Left renal cortex interstitium (tissue), 4 donors: Measurements from ENCODE around the gene IL7R. TPM values are rescaled to one million over a fixed set of nuclear protein-coding genes. Genes with fewer than 3 reads are reported as not detected.

Experiments used
- DNase-seq, 4 donors: peaks; one replicate each; pipeline ENCODE4 v3.0.0-alpha.2; 2013; ENCODE audit warnings: low read depth in 4 of 4, low spot score in 2 of 4, missing footprints in 1 of 4
- polyA plus RNA-seq, 4 donors: library from polyadenylated mRNA; unstranded; fragments of 120-200 nt; gene quantifications; one replicate each; pipeline ENCODE4 v1.2.1, GENCODE V29; 2013; ENCODE audit not compliant: insufficient read length in 4 of 4

The IL7R gene
- polyA plus RNA-seq = 1 to 10 TPM in 2 of 4 donors, under 1 TPM in 2; 0.52 to 1.5 (median 0.93) TPM

GRCh38 chr5:35856765-35857351 is at the start of gene IL7R:
Gene IL7R, plus strand, starts transcription at chr5:35856891. Its CDS starts 87 bp downstream, at chr5:35856978.
- no peak for DNase-seq

GRCh38 chr5:35810601-35811000 is 46.1 kb upstream of the IL7R start:
- no peak for DNase-seq

GRCh38 chr5:35811108-35811741 is 45.5 kb upstream of the IL7R start:
- no peak for DNase-seq

- no peak for DNase-seq
Measured at GRCh38 chr5:35813521-35813920, 43.2 kb upstream of the IL7R start.

- DNase-seq = no peak
Measured at GRCh38 chr5:35815089-35815936, 41.4 kb upstream of the IL7R start.

- DNase-seq = no peak
Measured at GRCh38 chr5:35816881-35817521, 39.7 kb upstream of the IL7R start.

GRCh38 chr5:35819026-35819425 is 37.7 kb upstream of the IL7R start:
- no peak for DNase-seq

GRCh38 chr5:35819668-35820067 is 37.0 kb upstream of the IL7R start:
- DNase-seq = no peak

GRCh38 chr5:35820735-35821134 is 36.0 kb upstream of the IL7R start:
- no peak for DNase-seq

GRCh38 chr5:35821513-35821912 is 35.2 kb upstream of the IL7R start:
- no peak for DNase-seq

GRCh38 chr5:35822511-35822910 is 34.2 kb upstream of the IL7R start:
- DNase-seq = no peak

- DNase-seq = no peak
Measured at GRCh38 chr5:35823347-35824098, 33.2 kb upstream of the IL7R start.

- no peak for DNase-seq
Measured at GRCh38 chr5:35826056-35826455, 30.6 kb upstream of the IL7R start.

- no peak for DNase-seq
Measured at GRCh38 chr5:35826554-35826953, 30.1 kb upstream of the IL7R start.

- DNase-seq = no peak
Measured at GRCh38 chr5:35828082-35828598, 28.6 kb upstream of the IL7R start.

GRCh38 chr5:35830587-35830986 is 26.1 kb upstream of the IL7R start:
- no peak for DNase-seq

- no peak for DNase-seq
Measured at GRCh38 chr5:35832762-35833161, 23.9 kb upstream of the IL7R start.

GRCh38 chr5:35833224-35833623 is 23.5 kb upstream of the IL7R start:
- DNase-seq = no peak

GRCh38 chr5:35835796-35836742 is 20.6 kb upstream of the IL7R start:
- DNase-seq = no peak
